DMS53 treated with DMSO at 0.1 percent for 48 hours (cell line): ENCODE data around the gene PRDM12.

Experiments used
- DNase-seq: peaks from one replicate; lab custom pipeline; 2025; ENCODE audit not compliant: unreplicated experiment; lab: John Stamatoyannopoulos, UW

PRDM12 gene

DNA sequence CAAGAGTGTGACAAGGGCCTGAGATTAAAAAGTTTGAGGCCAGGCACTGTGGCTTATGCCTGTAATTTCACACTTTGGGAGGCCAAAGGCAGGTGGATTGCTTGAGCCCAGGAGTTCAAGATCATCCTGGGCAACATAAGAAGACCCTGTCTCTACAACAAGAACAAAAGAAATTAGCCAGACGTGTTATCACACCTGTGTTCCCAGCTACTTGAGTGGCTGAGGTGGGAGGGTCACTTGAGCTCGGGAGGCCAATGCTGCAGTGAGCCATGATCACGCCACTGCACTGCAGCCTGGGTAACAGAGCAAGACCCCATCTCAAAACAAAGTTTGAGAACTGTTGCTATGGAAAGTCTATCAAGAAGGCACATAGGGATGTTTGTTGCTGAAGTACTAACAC lies 54.2 kb downstream of the PRDM12 start:
- no peak for DNase-seq

DNA sequence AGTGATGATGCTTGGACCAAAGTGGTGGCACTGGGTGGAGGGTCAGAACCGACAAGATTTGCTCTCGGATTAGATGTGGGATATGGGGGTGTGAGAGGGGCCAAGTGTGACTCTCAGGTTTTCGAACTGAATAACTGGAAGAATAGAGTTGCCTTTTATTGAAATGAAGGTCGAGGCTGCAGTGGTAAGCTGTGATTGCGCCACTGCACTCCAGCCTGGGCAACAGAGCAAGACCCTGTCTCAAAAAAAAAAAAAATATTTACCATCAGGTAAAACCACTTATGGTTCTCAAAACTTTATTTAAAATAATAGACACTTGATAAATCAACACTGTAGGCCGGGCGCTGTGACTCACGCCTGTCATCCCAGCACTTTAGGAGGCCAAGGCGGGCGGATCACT lies 56.4 kb downstream of the PRDM12 start:
- no peak for DNase-seq

GRCh38 chr9:130728721-130729120 lies 64.3 kb downstream of the PRDM12 start:
- no peak for DNase-seq

DNA sequence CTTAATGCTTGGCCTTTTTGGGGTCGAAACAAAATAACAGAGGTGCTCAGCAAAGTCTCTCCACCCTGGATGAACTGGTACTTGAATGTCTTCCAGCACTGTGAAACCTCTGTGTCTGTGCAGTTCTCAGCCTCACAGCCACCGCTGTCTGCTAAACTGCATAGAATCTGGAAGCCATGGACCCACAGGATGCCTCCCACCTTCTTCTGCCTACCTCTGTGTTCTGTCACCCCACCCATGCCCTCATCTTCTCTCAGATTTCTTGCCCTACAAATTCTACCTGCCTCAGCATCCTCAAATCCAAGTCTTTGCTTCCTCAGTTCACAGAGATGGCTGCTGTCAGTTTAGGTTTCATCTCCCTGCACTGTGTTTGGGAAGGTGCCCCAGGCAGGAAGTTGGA lies 64.8 kb downstream of the PRDM12 start:
- no peak for DNase-seq

GRCh38 chr9:130731355-130731754 lies 67.0 kb downstream of the PRDM12 start:
- DNase-seq, result peak; percentile 94

DNA sequence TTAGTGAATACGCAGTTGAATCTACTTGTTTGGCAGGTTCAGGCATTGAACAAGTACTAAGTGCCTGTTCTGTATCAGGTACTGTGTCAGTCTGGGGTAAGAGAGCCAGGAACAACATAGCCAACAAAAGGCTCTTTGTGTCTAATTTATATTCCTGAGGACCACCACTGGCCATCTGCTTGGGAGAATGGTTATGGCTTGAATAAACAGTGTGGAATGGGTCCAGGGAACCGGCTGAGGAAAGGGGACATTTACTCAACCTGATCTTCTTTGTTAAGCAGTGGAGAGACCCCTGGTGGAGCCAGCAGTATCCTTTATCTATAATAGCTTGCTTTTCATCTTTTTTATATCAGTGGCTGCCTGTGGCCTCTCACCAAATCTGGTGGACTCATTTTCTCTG lies 67.7 kb downstream of the PRDM12 start:
- peak; percentile 72 for DNase-seq
